Natural killer cell (primary cell): Measurements from ENCODE around the gene KIR3DL1. TPM values are rescaled to one million over a fixed set of nuclear protein-coding genes. Genes with fewer than 3 reads are reported as not detected.

Experiments used
- total RNA-seq, 4 donors: library from RNA; stranded (reverse); fragments of 120-200 nt in 1 of 4; gene quantifications; one replicate each; pipeline versions ENCODE4 v1.2.3 to v1.2.4, GENCODE V29; 2013 to 2022

KIR3DL1 gene
- total RNA-seq, 3 donors from 2014 or later (not counting 1 experiment from before 2014, with no cell fraction given): 34.7 to 97.1 (median 41.2) TPM

Other genes with a start within 250 kb of the KIR3DL1 start
- 1 to 10 TPM; 1.4 to 8.4 (median 5.6) TPM for gene LILRA2, start 242.7 kb upstream of the KIR3DL1 start, total RNA-seq
- gene LILRA1, start 222.8 kb upstream of the KIR3DL1 start, total RNA-seq: 10 to 100 TPM in 1 of 3 donors, 1 to 10 TPM in 2; 1.4 to 13.0 (median 6.1) TPM
- 10 to 100 TPM; 18.4 to 44.4 (median 38.5) TPM for gene LILRB1, start 186.0 kb upstream of the KIR3DL1 start, total RNA-seq
- gene LILRB4, start 153.5 kb upstream of the KIR3DL1 start, total RNA-seq: 1 to 10 TPM; 1.5 to 3.6 (median 2.5) TPM
- gene KIR3DL3, start 92.0 kb upstream of the KIR3DL1 start, total RNA-seq: not detected
- gene KIR2DL3, start 78.0 kb upstream of the KIR3DL1 start, total RNA-seq: 10 to 100 TPM; 40.7 to 57.3 (median 54.1) TPM
- 10 to 100 TPM; 39.5 to 88.2 (median 70.8) TPM for gene KIR2DL1, start 46.7 kb upstream of the KIR3DL1 start, total RNA-seq
- 10 to 100 TPM in 1 of 3 donors, 1 to 10 TPM in 2; 7.1 to 14.5 (median 7.3) TPM for gene KIR2DL4, start 12.9 kb upstream of the KIR3DL1 start, total RNA-seq
- 100 to 1,000 TPM in 1 of 3 donors, 10 to 100 TPM in 2; 54.5 to 171 (median 56.4) TPM for gene KIR2DS4, start 16.2 kb downstream of the KIR3DL1 start, total RNA-seq
- gene KIR3DL2, start 34.0 kb downstream of the KIR3DL1 start, total RNA-seq: 10 to 100 TPM; 24.0 to 89.0 (median 65.1) TPM
- 10 to 100 TPM in 1 of 3 donors, 1 to 10 TPM in 1, under 1 TPM in 1; 0.26 to 23.7 (median 6.7) TPM for gene FCAR, start 57.8 kb downstream of the KIR3DL1 start, total RNA-seq
- gene NCR1, start 89.7 kb downstream of the KIR3DL1 start, total RNA-seq: 100 to 1,000 TPM; 213 to 342 (median 244) TPM
- gene NLRP7, start 131.1 kb downstream of the KIR3DL1 start, total RNA-seq: not detected
- gene NLRP2, start 149.9 kb downstream of the KIR3DL1 start, total RNA-seq: 10 to 100 TPM; 30.2 to 71.2 (median 42.6) TPM
- 1 to 10 TPM in 2 of 3 donors, under 1 TPM in 1; 0.95 to 3.3 (median 2.3) TPM for gene GP6, start 221.8 kb downstream of the KIR3DL1 start, total RNA-seq
- gene RDH13, start 246.7 kb downstream of the KIR3DL1 start, total RNA-seq: 10 to 100 TPM; 18.2 to 25.3 (median 19.3) TPM